HG03571 (cell line): ENCODE measurements around the gene HES7.

Experiments used
- ATAC-seq: cut with Tn5 transposase; IDR thresholded peaks from one replicate; pipeline ENCODE4 v1.9.1; 2021; ENCODE audit not compliant: unreplicated experiment

The HES7 gene

GRCh38 chr17:8143581-8144400, 19.9 kb upstream of the HES7 start:
- ATAC-seq = no peak

- no peak for ATAC-seq
Measured at GRCh38 chr17:8142887-8143580, 19.1 kb upstream of the HES7 start.

GRCh38 chr17:8142158-8142886, 18.4 kb upstream of the HES7 start:
- ATAC-seq = no peak

- no peak for ATAC-seq
Measured at GRCh38 chr17:8141741-8142140, 17.8 kb upstream of the HES7 start.

- ATAC-seq = no peak
Measured at GRCh38 chr17:8141045-8141444, 17.1 kb upstream of the HES7 start.

- ATAC-seq = no peak
Measured at GRCh38 chr17:8140065-8141029, 16.4 kb upstream of the HES7 start.

GRCh38 chr17:8138672-8139371, 14.9 kb upstream of the HES7 start:
- ATAC-seq = peak; percentile 74

- ATAC-seq = no peak
Measured at GRCh38 chr17:8138374-8138671, 14.4 kb upstream of the HES7 start.

- no peak for ATAC-seq
Measured at GRCh38 chr17:8137645-8138373, 13.9 kb upstream of the HES7 start.

- no peak for ATAC-seq
Measured at GRCh38 chr17:8133941-8134340, 10.0 kb upstream of the HES7 start.

- no peak for ATAC-seq
Measured at GRCh38 chr17:8133399-8133798, 9.5 kb upstream of the HES7 start.

GRCh38 chr17:8131844-8132441, 8.0 kb upstream of the HES7 start:
- ATAC-seq = no peak

- no peak for ATAC-seq
Measured at GRCh38 chr17:8128125-8128784, 4.3 kb upstream of the HES7 start.

GRCh38 chr17:8126491-8127066, 2.7 kb upstream of the HES7 start:
- ATAC-seq = no peak

GRCh38 chr17:8125947-8126490, 2.1 kb upstream of the HES7 start:
- no peak for ATAC-seq

- ATAC-seq = no peak
Measured at GRCh38 chr17:8125154-8125946, 1.4 kb upstream of the HES7 start.
